ENCODE data around the gene CATSPERB. TPM values are rescaled to one million over a fixed set of nuclear protein-coding genes. Genes with fewer than 3 reads are reported as not detected.
A peak's percentile ranks its signal among the peaks of the same experiment; 100 is the strongest.

Gene CATSPERB
- total and polyA plus RNA-seq, 2 donors from 2014 or later: 0.17 to 2.1 TPM

DNA sequence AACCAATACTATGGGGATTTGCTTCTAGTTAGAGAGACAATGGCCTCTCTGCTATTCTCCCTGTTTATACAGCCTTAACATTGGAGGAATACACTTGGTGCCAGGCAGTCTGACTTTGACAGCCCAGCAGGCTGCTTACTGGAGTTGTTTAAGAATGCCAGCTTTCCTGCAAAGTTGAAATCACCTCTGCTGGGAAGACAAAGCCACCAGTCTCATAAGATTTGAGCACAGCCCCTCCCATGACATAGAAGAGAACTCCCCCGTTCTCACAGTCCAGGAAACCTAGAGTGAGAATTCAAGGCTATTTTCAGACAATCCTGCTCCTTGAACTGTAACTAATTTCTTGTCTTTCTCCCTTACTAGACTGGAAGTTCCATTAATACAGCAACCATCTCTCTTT lies 21.1 kb upstream of the CATSPERB start:
- Histone ChIP-seq H3K27me3 (ENCODE audit: control insufficient read depth, insufficient read depth, low read length) (no peaks in the 10 kb centered on the region), H3K4me3 (ENCODE audit: low read length in 3 of 3) (no peak overlapping the region), H3K27ac (ENCODE audit: low read depth in 2 of 2, low read length in 2 of 2) (no peak overlapping the region), H3K9me3 (ENCODE audit: control insufficient read depth in 2 of 3, insufficient read depth in 1 of 3, low read length in 3 of 3) (no peaks in the 10 kb centered on the region), H3K9ac (ENCODE audit: low read length in 3 of 3) (no peak overlapping the region), H3K4me1 (ENCODE audit: control insufficient read depth in 2 of 3, insufficient read depth in 2 of 3, low read depth in 1 of 3, low read length in 3 of 3) (peaks cover 0 to 5% (median 3%) of the 10 kb centered on the region in 3 donors), H3K36me3 (ENCODE audit: control insufficient read depth in 2 of 3, insufficient read depth in 3 of 3, low read length in 3 of 3) (no peaks in the 10 kb centered on the region)
- intact Hi-C loops (cut with DNase I): no loop called here
- DNase-seq: peak in 2 of 5 donors; percentile 29 to 58
- TF ChIP-seq, protein P1, sequence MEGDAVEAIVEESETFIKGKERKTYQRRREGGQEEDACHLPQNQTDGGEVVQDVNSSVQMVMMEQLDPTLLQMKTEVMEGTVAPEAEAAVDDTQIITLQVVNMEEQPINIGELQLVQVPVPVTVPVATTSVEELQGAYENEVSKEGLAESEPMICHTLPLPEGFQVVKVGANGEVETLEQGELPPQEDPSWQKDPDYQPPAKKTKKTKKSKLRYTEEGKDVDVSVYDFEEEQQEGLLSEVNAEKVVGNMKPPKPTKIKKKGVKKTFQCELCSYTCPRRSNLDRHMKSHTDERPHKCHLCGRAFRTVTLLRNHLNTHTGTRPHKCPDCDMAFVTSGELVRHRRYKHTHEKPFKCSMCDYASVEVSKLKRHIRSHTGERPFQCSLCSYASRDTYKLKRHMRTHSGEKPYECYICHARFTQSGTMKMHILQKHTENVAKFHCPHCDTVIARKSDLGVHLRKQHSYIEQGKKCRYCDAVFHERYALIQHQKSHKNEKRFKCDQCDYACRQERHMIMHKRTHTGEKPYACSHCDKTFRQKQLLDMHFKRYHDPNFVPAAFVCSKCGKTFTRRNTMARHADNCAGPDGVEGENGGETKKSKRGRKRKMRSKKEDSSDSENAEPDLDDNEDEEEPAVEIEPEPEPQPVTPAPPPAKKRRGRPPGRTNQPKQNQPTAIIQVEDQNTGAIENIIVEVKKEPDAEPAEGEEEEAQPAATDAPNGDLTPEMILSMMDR (IDR thresholded peaks at IDR 0.05; ENCODE audit: borderline replicate concordance, extremely low read depth, insufficient read depth): no peak
- FAIRE-seq: no peak

DNA sequence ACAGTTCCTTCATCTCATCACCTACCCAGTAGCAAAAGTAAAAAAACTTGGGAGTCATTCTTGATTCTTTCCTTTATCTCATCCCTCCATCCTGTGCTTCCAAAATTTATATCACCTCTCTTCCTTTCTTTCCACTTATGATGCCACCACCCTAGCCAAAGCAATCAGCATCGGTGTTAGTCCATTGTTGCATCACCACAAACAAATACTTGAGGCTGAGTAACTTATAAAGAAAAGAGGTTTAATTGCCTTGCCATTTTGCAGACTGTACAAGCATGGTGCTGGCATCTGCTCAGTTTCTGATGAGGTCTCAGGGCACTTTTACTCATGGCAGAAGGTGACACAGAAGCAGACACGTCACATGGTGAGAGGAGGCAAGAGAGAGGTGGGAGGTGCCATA lies 19.8 kb upstream of the CATSPERB start:
- DNase-seq (no peak), FAIRE-seq (no peak)
- Histone ChIP-seq H3K4me3 (ENCODE audit: low read length in 3 of 3) (no peak overlapping the region), H3K9me3 (ENCODE audit: control insufficient read depth in 2 of 3, insufficient read depth in 1 of 3, low read length in 3 of 3) (no peaks in the 10 kb centered on the region), H3K27me3 (ENCODE audit: control insufficient read depth, insufficient read depth, low read length) (no peaks in the 10 kb centered on the region), H3K36me3 (ENCODE audit: control insufficient read depth in 2 of 3, insufficient read depth in 3 of 3, low read length in 3 of 3) (no peaks in the 10 kb centered on the region), H3K4me1 (ENCODE audit: control insufficient read depth in 2 of 3, insufficient read depth in 2 of 3, low read depth in 1 of 3, low read length in 3 of 3) (peaks cover 0 to 5% (median 3%) of the 10 kb centered on the region in 3 donors), H3K9ac (ENCODE audit: low read length in 3 of 3) (no peak overlapping the region), H3K27ac (ENCODE audit: low read depth in 2 of 2, low read length in 2 of 2) (no peak overlapping the region)
- TF ChIP-seq, protein P1 (IDR thresholded peaks at IDR 0.05; ENCODE audit: borderline replicate concordance, extremely low read depth, insufficient read depth): no peak
- intact Hi-C loops (cut with DNase I): no loop called here

DNA sequence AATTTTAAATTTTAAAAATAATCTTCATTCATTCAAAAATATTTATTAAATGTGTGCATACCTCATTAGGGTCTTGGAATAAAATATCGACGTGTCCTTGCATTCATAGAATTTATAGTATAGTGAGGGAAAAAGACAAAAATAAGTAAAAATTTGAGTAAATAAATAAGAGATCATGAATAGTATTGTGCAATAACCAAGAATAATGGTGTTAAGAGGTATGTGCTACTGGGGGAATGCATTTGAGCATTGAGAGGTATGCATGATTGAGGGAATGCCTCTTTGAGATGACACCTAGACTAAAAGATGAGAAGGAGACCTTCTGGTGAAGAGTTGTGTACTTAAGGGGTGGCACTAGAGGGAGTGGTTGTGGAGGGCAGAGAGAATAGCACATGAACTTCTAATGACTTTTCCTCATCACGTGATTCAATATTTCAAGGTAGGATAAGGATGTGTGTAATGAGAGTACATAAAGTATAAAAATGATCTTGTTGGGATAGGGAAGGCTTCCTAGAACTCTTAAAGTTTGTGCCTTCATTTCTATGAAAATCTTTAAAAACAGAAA lies 18.8 kb upstream of the CATSPERB start:
- Histone ChIP-seq H3K27me3 (ENCODE audit: control insufficient read depth, insufficient read depth, low read length) (no peaks in the 10 kb centered on the region), H3K27ac (ENCODE audit: low read depth in 2 of 2, low read length in 2 of 2) (no peak overlapping the region), H3K9ac (ENCODE audit: low read length in 3 of 3) (no peak overlapping the region), H3K4me3 (ENCODE audit: low read length in 3 of 3) (no peak overlapping the region), H3K4me1 (ENCODE audit: control insufficient read depth in 2 of 3, insufficient read depth in 2 of 3, low read depth in 1 of 3, low read length in 3 of 3) (peaks cover 0 to 5% (median 3%) of the 10 kb centered on the region in 3 donors), H3K36me3 (ENCODE audit: control insufficient read depth in 2 of 3, insufficient read depth in 3 of 3, low read length in 3 of 3) (no peaks in the 10 kb centered on the region), H3K9me3 (ENCODE audit: control insufficient read depth in 2 of 3, insufficient read depth in 1 of 3, low read length in 3 of 3) (no peaks in the 10 kb centered on the region)
- TF ChIP-seq, protein P1 (IDR thresholded peaks at IDR 0.05; ENCODE audit: borderline replicate concordance, extremely low read depth, insufficient read depth): no peak
- FAIRE-seq: no peak
- intact Hi-C loops (cut with DNase I): no loop called here
- DNase-seq: no peak

DNA sequence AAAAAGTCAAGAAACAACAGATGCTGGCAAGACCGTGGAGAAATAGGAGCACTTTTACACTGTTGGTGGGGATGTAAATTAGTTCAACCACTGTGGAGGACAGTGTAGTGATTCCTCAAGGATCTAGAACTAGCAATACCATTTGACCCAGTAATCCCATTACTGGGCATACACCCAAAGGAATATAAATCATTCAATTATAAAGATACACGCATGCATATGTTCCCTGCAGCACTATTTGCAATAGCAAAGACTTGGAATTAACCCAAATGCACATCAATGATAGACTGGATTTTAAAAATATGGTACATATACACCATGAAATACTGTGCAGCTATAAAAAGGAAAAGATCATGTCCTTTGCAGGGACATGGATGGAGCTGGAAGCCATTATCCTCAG lies 18.0 kb upstream of the CATSPERB start:
- intact Hi-C loops (cut with DNase I): no loop called here
- TF ChIP-seq, protein P1 (IDR thresholded peaks at IDR 0.05; ENCODE audit: borderline replicate concordance, extremely low read depth, insufficient read depth): no peak

More for the DNA sequence above, 18.0 kb upstream of the CATSPERB start:
- FAIRE-seq: no peak
- Histone ChIP-seq H3K27ac (ENCODE audit: low read depth in 2 of 2, low read length in 2 of 2) (no peak overlapping the region), H3K36me3 (ENCODE audit: control insufficient read depth in 2 of 3, insufficient read depth in 3 of 3, low read length in 3 of 3) (no peaks in the 10 kb centered on the region), H3K9me3 (ENCODE audit: control insufficient read depth in 2 of 3, insufficient read depth in 1 of 3, low read length in 3 of 3) (no peaks in the 10 kb centered on the region), H3K4me1 (ENCODE audit: control insufficient read depth in 2 of 3, insufficient read depth in 2 of 3, low read depth in 1 of 3, low read length in 3 of 3) (peaks cover 0 to 5% (median 3%) of the 10 kb centered on the region in 3 donors), H3K4me3 (ENCODE audit: low read length in 3 of 3) (no peak overlapping the region), H3K9ac (ENCODE audit: low read length in 3 of 3) (no peak overlapping the region), H3K27me3 (ENCODE audit: control insufficient read depth, insufficient read depth, low read length) (no peaks in the 10 kb centered on the region)
- DNase-seq: no peak
